Measurements from ENCODE around the gene DLG1. TPM values are rescaled to one million over a fixed set of nuclear protein-coding genes. Genes with fewer than 3 reads are reported as not detected.

DLG1 gene
- total RNA-seq, 1 experiment from 2014 or later: 89.8 TPM

GRCh38 chr3:197104738-197105137 is 193.7 kb downstream of the DLG1 start:
- no peaks in the 10 kb centered on the region for H3K27me3 ChIP-seq (ENCODE audit: insufficient read depth, low read length)
- no peak overlapping the region for H3K4me2 ChIP-seq (ENCODE audit: low read length)
- no peak for ATAC-seq
- H3K27ac ChIP-seq (ENCODE audit: low read depth, low read length): no peak overlapping the region
- ChIA-PET CTCF (no interaction called here), RAD21 (ENCODE audit: low non-redundant PET in 1 of 2, low total read pairs in 2 of 2, uncharacterized antibody in 2 of 2, unreplicated experiment in 2 of 2) (no interaction called here), POLR2A (no interaction called here)
- H4K20me1 ChIP-seq (ENCODE audit: insufficient read depth): no peaks in the 10 kb centered on the region
- BruUV-seq (replicated peaks): no TSS peak
- no peaks in the 10 kb centered on the region for H3K9me2 ChIP-seq (ENCODE audit: insufficient read depth)
- no peaks in the 10 kb centered on the region for H3K4me1 ChIP-seq (ENCODE audit: control insufficient read depth in 1 of 2, insufficient read depth in 2 of 2, low read length in 2 of 2)
- no peak for TF ChIP-seq ZBTB33 (IDR thresholded peaks at IDR 0.05; ENCODE audit: extremely low read depth, insufficient replicate concordance, low read length)
- TF ChIP-seq CEBPB (IDR thresholded peaks at IDR 0.05; ENCODE audit: low read depth): no peak
- no peak for TF ChIP-seq EGR1 (IDR thresholded peaks at IDR 0.05; ENCODE audit: low read depth)
- TF ChIP-seq, protein P1, sequence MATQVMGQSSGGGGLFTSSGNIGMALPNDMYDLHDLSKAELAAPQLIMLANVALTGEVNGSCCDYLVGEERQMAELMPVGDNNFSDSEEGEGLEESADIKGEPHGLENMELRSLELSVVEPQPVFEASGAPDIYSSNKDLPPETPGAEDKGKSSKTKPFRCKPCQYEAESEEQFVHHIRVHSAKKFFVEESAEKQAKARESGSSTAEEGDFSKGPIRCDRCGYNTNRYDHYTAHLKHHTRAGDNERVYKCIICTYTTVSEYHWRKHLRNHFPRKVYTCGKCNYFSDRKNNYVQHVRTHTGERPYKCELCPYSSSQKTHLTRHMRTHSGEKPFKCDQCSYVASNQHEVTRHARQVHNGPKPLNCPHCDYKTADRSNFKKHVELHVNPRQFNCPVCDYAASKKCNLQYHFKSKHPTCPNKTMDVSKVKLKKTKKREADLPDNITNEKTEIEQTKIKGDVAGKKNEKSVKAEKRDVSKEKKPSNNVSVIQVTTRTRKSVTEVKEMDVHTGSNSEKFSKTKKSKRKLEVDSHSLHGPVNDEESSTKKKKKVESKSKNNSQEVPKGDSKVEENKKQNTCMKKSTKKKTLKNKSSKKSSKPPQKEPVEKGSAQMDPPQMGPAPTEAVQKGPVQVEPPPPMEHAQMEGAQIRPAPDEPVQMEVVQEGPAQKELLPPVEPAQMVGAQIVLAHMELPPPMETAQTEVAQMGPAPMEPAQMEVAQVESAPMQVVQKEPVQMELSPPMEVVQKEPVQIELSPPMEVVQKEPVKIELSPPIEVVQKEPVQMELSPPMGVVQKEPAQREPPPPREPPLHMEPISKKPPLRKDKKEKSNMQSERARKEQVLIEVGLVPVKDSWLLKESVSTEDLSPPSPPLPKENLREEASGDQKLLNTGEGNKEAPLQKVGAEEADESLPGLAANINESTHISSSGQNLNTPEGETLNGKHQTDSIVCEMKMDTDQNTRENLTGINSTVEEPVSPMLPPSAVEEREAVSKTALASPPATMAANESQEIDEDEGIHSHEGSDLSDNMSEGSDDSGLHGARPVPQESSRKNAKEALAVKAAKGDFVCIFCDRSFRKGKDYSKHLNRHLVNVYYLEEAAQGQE (IDR thresholded peaks at IDR 0.05; ENCODE audit: low read depth): no peak
- no peak for TF ChIP-seq CBX3 (IDR thresholded peaks at IDR 0.05; ENCODE audit: low read depth)
- no peak for TF ChIP-seq MAX (IDR thresholded peaks at IDR 0.05)
- no peak for TF ChIP-seq ZNF274 (IDR thresholded peaks at IDR 0.05; ENCODE audit: low read depth, low read length)
- no peak for TF ChIP-seq EZH2phosphoT487 (IDR thresholded peaks at IDR 0.05; ENCODE audit: borderline replicate concordance)
- TF ChIP-seq YY1 (IDR thresholded peaks at IDR 0.05; ENCODE audit: extremely low read depth, insufficient replicate concordance, low read depth, low read length): no peak
- TF ChIP-seq SRF (IDR thresholded peaks at IDR 0.05; ENCODE audit: low read depth): no peak
- TF ChIP-seq, protein P2, sequence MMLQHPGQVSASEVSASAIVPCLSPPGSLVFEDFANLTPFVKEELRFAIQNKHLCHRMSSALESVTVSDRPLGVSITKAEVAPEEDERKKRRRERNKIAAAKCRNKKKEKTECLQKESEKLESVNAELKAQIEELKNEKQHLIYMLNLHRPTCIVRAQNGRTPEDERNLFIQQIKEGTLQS (IDR thresholded peaks at IDR 0.05): no peak
- no peak overlapping the region for H2AFZ ChIP-seq (ENCODE audit: low read depth, low read length, poor library complexity, severe bottlenecking)
- H3K79me2 ChIP-seq (ENCODE audit: insufficient read depth, low read length): no peaks in the 10 kb centered on the region
- no peaks in the 10 kb centered on the region for H3K36me3 ChIP-seq (ENCODE audit: control insufficient read depth in 1 of 2, insufficient read depth in 2 of 2, low read length in 2 of 2)
- intact Hi-C loops (cut with micrococcal nuclease): no loop called here
- no peak overlapping the region for H3K9ac ChIP-seq (ENCODE audit: low read length)
- H3K4me3 ChIP-seq (replicated peaks in 1 of 2; ENCODE audit: low read depth in 1 of 2, low read length in 2 of 2): no peak overlapping the region
- DNase-seq (ENCODE audit: low read depth, low spot score): no peak
- H3K9me3 ChIP-seq (ENCODE audit: control insufficient read depth in 1 of 2, insufficient read depth in 1 of 2, low read depth in 1 of 2, low read length in 2 of 2): no peaks in the 10 kb centered on the region

Data from HCT116 (cell line).